CD4-positive, alpha-beta T cell treated with Interleukin-15 for 4 hours (primary cell): Measurements from ENCODE around the gene TMC7.
"Not testable (repeated sequence)": the region's sequence is repeated elsewhere in the genome, so short reads cannot be mapped to it uniquely, and the experiment has no call there.

ENCODE experiments used
- DNase-seq: peaks from one replicate; pipeline ENCODE4 v3.0.0-alpha.2; 2020; ENCODE audit warnings: low spot score

TMC7 gene

DNA sequence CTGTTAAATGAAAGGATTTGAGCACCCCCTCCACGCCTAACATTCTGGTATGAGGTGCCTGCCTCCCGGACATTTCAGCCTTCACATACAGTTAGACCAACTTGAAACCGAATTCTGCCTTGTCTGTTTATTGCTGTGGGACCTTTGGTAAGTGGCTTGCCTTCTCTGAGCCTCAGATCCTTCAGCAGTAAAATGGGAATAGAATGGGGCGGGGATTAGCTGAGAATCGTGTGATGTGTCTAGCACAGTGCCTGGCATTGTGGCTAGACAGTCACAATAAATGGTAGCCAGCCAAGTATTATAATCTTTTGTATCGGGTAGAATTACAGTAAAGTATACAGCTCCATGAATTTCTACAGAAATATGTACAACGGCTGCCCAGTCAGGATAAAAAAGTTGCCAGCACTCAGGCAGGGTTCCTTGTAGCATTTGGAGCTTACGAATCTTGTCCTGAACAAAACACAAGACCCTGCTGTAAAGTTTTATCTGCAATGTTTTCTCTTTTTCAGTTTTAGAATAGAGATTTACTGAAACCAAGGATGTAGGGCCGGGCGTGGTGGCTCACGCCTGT is 786 bp downstream of the TMC7 start:
- no peak for DNase-seq

DNA sequence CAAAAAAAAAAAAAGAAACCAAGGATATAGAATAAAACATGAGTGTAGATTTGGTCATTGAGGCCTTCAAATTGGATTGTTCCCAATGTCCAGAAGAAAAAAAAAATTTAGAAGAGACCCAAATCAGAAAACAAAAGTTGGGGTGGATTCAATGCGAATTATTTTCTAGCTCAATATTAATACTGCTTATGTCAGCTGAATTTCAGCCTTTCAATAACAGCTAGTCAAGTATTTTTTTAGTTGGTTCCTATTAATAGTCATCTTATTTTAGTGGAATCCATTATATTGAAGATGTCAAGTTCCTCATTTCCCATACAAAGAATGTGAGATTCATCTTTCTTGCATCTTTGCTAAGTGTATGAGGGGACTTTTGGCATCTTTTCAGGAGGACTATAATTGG is 1.5 kb downstream of the TMC7 start:
- DNase-seq, result not testable (repeated sequence)

DNA sequence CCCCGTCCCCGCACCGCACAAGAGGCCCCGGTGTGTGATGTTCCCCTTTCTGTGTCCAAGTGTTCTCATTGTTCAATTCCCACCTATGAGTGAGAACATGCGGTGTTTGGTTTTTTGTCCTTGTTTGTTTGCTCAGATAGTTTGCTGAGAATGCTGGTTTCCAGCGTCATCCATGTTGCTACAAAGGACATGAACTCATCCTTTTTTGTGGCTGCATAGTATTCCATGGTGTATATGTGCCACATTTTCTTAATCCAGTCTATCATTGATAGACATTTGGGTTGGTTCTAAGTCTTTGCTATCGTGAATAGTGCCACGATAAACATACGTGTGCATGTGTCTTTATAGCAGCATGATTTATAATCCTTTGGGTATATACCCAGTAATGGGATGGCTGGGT is 8.0 kb downstream of the TMC7 start:
- DNase-seq, result not testable (repeated sequence)

DNA sequence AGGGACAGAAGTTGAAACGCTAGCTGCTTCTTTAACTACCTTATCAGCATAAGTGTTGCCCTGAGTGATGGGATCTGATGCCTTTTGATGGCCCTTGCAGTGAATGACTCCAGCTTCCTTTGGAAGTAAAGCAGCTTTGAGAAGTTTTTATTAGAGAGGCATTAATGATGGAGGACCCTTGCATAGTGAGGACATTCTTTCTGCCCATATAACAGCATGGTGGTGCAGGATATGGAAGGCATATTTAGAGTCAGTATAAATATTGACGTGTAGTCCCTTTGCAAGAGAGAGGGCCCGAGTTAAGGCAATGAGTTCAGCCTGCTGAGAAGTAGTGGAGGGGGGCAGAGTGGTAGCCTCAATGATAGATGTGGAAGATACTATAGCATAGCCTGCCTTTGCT is 9.8 kb downstream of the TMC7 start:
- DNase-seq, result not testable (repeated sequence)

DNA sequence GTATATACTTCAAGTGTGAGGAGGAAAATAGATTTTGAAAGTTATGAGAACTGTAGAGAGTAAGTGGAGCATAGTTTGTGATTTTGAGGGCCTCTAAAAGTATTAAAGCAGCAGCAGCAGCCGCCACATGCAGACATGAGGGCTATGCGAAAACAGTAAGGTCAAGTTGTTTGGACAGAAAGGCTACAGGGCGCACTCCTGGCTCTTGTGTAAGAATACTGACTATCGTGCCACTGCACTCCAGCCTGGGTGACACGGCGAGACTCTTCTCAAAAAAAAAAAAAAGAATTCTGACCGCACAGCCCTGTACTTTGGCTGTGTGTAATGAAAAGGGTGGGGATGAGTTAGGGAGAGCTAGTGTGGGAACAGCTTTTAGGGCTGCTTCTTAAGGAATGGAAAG is 10.4 kb downstream of the TMC7 start:
- not testable (repeated sequence) for DNase-seq

DNA sequence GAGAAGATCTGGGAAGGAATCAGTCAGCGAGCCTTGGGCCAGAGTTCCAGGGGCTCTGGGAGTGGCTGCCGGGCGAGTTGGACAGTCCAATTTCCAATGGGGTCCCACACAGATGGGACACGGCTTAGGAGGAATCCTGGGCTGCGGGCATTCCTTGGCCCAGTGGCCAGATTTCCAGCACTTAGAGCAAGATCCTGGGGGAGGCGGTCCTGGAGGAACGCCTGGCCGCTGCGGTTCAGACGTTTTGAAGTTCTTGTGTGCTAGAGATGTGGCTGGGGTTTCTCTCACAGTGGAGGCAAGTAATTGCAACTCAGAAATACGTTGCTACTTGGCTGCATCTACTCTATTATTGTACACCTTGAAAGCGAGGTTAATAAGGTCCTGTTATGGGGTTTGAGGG is 11.7 kb downstream of the TMC7 start:
- not testable (repeated sequence) for DNase-seq

DNA sequence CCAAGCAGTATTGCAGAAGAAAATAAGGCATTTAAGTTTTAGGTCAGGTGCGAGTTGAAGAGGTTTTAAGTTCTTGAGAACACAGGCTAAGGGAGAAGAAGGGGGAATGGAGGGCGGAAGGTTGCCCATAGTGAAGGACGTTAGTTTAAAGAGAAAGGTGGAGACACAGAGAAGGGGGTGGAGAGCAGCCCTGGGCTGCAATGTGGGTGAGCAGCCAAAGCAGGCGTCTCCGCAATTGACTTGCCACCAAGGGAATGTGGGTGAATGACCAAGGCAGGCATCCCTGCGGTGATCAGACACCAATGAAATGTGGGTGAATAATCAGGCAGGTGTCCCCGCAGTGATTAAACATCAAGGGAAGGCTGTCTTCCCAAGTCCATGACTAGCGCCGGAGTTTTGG is 12.8 kb downstream of the TMC7 start:
- DNase-seq, result not testable (repeated sequence)

DNA sequence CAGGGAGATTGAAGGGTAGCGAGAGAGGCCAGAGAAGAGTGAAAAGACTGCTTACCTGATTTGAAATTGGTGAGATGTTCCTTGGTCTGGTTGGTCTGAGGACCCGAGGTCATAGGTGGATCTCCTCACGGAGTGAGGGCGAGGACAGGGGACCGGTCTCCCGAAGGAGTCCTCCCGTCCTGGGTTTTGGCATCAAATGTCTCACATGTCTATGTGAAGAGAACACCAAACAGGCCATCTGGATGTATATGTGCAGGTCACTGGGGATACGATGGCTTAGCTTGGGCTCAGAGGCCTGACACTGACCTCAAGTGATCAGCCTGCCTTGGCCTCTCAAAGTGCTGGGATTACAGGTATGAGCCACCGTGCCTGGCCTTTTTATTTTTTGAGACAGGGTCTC is 13.3 kb downstream of the TMC7 start:
- DNase-seq, result not testable (repeated sequence)

DNA sequence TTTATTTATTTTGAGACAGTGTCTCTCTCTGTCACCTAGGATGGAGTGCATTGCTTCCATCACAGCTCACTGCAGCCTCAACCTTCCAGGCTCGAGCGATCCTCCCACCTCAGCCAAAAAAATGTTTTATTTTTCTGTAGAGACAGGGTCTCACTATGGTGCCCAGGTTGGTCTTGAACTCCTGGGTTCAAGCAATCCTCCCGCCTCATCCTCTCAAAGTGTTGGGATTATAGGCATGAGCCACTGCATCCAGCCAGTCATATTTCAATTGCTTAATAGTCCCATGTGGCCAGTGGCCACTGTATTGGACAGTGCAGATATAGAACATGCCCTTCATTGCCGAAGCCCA is 15.3 kb downstream of the TMC7 start:
- no peak for DNase-seq

DNA sequence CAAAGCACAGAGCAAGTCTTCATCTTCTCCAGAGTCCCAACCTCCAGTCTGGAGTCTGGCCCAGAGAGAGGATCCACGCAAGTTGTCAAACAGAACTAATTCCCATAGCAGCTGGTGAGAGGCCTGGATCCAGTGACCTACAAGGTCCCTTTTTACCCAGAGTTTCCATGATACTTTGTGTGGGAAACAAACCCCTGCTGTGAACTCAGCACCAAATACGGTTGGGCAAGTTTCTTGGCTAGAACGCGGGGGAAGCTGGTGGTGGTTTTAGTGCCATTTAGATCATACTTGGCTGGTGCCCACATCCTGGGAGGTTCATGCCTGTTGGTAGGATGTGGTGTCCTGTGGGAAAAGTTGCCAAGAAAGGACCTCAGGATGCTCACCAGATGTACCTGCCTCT is 18.1 kb downstream of the TMC7 start:
- no peak for DNase-seq

DNA sequence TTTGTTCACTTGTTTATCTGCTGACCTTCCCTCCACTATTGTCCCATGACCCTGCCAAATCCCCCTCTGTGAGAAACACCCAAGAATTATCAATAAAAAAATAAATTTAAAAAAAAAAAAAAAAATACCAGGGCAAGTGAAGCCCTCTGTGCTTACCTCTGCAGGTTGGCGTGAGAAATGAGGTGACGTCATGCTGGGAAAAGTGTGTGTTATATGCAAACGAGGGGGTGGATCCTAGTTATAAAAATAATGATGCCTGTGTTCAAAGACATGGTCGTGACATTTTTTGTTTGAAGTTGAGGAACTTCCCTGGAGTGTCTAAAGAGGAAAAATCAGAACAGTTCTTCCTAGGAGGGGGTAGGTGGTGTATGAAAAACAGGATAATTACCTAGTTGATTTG is 20.2 kb downstream of the TMC7 start:
- DNase-seq, result no peak

DNA sequence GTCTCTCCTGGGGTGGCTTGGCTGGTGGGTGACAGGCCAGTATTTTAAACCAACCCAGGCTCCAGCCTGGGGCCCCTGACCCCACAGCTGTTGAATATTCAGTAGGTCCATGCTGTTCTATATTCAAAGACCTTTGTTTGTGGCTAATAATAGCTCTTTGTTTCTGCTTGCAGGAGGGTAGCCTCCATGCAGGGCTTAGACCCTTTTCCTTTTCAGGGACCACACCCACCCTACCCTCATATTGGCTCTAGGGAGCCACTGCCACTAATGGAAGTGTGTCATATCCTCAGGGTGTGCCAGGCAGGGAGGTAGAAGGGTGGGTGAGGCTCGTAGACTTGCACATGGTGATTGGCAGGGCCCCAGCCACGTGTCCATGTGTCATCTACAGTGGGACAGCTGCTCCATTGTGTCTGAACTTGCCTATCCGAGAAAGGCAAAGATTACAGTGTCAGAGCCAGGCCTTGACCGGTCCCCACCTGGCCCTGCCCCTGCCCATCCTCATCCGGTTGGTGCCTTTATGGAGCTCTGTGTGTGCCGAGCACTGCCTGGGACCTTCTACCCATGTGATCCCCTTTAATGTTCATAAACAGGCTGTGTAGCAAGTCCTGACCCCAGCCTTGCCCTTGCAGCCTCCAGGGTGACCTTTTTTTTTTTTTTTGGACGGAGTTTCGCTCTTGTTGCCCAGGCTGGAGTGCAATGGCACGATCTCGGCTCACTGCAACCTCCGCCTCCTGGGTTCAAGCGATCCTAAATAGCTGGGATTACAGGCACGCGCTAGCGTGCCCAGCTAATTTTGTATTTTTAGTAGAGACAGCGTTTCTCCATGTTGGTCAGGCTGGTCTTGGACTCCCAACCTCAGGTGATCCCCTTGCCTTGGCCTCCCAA is 22.1 kb downstream of the TMC7 start:
- no peak for DNase-seq

DNA sequence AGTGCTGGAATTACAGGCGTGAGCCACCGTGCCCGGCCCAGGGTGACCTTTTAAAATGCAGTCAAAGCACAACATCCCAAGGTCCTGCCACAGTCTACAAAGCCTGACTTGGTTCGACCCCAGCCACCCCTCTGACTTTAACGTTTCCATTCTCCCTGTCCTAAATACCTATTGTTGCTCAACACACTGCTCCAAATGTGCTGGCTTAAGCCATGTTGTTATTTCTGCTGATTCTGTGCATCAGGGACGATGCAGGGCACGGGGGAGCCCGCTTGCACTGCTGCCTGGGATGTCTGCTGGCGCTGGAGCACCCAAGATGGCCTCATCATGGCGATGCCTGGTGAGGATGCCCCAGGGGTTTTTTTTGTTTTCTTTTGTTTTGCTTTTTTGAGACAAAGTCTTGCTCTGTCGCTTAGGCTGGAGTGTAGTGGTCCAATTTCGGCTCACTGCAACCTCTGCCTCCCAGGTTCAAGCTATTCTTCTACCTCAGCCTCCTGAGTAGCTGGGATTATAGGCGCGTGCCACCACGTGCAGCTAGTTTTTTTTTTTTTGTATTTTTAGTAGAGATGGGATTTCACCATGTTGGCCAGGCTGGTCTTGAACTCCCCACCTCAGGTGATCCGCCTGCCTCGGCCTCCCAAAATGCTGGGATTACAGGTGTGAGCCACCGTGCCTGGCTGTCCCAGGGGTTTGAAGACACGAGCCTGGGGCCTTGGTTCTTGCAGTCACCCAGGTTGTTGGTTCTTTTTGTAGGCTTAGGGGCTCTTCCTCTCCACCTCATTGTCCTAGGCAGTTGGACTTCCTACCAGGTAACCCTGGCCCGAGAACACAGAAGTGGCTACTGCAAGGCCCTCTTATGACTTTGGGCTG is 22.9 kb downstream of the TMC7 start:
- DNase-seq, result no peak

DNA sequence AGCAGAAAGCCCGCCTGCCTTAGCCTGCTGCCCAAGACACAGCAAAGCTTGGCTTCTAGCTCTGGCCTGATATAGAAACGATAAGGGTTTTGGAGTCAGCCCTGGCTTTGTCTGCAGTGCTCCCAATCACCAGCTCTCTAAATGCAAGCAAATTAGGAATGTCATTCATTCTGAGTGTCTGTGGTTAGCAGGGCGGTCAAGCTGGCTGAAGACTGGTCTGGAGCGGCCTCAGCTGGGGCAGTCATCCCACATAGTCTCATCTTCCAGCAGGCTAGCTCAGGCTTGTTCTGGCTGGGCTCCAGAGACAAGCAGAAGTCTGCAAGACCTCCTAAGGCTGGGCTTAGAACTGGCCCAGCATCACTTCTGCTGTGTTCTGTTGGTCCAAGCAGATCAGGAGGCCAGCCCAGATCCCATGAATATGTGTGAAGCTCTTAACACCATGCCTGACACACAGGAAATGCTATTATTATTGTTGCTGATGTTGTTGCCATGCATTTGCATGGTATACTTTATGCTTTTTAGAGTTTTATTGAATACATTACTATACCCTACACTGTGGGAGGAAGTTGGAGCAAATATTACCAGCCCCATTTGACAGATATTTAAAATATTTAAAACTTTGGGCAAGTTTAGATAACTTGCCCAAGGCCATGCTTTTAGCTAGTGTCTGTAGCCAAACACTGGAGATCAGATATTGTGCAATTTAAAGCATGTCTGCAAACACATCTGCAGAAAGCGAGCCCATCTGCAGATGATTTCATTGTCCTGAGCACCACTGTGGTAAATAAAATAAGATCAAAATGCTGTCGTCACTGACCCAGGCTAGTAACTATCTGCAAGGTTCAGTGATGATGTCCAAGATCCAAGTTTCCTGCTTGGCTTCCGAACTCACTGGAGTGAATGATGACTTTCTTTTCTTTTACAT is 24.8 kb downstream of the TMC7 start:
- no peak for DNase-seq

DNA sequence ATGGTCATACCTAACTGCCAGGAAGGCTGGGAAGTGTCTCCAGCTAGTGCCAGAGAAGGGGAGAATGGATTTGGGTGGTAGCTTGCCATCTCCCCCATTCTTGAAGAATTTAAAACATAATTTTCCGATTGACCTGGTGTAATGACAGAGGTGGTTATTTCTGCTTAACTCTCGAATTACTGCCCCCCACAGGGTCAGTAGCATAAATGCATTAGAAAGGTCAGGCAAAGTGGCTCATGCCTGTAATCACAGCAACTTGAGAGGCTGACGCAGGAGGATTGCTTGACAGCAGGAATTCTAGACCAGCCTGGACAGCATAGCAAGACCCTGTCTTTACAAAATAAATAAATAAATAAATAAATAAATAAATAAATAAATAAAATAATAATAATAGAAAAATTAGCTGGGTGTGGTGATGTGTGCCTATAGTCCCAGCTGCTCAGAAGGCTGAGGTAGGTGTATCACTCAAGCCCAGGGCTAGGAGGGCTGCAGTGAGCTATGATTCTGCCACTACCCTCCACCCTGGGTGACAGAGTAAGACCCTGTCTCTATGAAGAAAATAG is 27.5 kb downstream of the TMC7 start:
- DNase-seq, result no peak

DNA sequence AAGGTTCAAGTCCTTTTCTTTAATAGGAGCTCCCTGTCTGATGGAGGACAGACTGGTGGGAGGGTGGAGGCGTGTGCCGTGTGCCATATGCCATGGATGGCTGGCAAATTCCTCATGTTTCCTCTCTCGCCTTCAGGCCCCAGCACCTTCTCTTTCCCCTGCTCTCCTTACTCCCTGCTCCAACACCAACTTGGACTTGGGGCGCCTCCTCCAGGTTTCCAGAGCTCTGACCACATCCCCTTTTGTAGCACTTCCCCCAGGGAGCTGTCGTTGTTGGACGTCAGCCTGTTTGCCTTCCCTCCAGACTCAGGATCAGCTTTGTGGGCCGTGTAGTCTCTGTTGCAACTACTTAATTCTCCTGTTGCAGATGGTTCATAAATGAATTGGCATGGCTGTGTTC is 30.7 kb downstream of the TMC7 start:
- no peak for DNase-seq

DNA sequence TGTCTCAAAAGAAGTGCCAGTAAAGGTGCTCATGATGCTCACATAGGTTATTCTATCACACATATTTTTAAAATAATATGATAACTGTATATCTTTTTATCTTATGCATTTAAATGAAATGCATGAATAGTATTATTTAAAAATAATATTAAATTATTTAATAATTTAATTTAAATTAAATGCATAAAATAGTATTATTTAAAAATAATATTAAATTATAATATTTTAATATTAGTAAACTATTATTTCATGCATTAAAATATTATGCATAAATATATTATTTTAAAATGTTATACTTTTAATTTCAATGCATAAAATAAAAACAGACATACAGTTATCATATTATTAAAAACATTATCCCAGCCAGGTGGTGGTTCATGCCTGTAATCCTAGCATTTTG is 33.4 kb downstream of the TMC7 start:
- no peak for DNase-seq

DNA sequence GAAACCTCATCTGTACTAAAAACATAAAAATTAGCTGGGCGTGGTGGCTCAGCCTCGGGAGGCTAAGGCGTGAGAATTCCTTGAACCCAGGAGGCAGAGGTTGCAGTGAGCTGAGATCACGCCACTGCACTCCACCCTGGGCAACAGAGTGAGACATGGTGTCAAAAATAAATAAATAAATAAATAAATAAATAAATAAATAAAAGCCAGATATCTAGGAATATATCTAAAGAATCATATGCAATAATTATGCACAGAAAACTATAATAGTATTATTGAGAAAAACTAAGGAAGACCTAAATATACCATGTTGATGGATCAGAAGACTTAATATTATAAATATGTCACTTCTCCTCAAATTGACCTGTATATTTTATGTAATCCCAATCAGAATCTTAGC is 37.0 kb downstream of the TMC7 start:
- DNase-seq, result no peak

DNA sequence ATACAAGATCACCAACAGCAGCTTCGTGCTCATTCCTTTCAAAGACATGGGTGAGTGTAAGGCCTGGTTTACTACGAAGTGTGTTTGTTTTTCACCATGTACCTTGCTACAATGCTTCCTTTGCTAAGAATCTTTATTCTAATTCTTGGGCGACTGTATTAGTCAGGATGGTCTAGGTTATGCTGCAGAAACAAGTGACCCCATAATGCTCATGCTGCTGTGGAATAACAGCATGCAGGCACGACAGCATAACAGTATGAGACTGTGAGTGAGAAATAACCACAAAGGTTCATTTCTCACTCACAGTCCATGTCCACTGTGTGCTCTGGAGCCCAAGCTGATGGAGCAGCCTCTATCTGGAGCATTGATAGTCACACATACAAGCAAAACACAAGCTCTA is 38.0 kb downstream of the TMC7 start:
- DNase-seq, result no peak

DNA sequence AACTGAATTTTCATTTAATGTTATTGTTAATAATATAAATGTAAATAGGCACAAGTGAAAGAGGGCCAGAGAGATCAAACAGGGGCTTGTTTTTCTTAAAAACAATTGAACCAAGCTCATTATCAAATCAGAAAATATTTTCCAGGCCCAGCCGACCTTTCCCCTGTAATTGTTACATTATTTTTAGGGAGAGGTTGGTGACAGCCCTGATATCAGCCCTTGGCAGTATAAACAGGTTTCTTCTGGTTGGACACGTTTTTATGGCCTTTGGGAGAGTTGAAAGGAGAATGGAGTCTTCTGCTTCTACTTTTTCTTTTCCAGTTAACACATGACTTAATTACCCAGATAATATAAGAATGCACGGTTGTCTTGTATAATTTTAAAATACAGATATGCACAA is 43.7 kb downstream of the TMC7 start:
- no peak for DNase-seq

DNA sequence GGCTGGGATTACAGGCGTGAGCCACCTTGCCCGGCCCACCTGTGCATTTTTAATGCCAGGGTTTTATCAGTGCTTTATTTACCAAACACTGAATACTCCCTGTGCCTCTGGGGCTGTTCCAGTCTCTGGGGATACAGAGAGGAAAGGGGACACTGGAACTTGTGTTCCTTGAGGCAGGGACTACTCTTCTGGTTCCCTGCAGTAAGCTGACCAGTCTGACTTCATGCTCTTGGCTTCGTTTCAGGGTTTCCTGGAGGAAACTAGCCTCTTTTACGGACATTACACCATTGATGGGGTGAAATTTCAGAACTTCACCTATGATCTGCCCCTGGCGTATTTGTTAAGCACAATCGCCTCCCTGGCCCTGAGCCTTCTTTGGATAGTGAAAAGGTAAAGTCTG is 46.2 kb downstream of the TMC7 start:
- no peak for DNase-seq

DNA sequence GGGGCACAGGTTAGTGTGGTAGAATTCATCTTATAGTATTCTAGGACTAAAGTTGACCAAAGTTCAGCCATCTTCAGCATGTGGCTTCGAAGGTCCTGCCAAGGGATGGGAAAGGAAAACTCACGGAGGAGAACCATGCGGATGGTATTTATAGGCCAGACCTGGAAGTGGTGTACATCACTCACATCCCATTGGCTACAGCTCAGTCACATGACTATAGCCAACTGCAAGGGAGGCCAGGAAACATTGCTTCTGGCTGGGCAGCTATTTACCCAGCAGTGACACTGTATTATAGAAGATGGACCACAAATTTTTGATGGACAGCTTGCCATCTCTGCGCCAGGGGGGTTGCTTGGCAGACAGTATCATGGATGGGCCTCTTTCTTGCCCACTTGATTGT is 48.0 kb downstream of the TMC7 start:
- no peak for DNase-seq
